GM21825 (cell line): Measurements from ENCODE around the gene CEP85L.
A peak's percentile ranks its signal among the peaks of the same experiment; 100 is the strongest.

Source experiments
- ATAC-seq: cut with Tn5 transposase; IDR thresholded peaks from one replicate; pipeline ENCODE4 v1.9.1; 2021; ENCODE audit warnings: mild to moderate bottlenecking, moderate library complexity; ENCODE audit not compliant: unreplicated experiment

Gene CEP85L

DNA sequence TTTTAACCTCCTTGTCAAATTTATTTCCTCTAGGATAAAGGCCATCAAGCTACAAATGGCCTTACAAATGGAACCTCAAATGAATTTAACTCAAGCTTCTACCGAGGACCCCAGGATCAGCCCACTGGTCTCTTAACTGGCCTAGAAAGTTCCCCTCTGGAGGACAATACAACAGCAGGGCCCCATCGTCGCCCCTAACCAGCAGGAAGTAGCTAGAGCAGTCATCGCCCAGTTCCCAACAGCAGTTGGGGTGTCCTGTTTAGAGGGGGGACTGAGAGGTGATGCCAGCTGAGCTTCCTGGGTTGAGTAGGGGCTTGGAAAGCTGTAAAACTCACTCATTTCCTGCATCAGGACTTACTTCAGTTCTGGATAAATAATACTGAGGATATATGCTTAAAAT lies 25.6 kb downstream of the CEP85L start:
- no peak for ATAC-seq

DNA sequence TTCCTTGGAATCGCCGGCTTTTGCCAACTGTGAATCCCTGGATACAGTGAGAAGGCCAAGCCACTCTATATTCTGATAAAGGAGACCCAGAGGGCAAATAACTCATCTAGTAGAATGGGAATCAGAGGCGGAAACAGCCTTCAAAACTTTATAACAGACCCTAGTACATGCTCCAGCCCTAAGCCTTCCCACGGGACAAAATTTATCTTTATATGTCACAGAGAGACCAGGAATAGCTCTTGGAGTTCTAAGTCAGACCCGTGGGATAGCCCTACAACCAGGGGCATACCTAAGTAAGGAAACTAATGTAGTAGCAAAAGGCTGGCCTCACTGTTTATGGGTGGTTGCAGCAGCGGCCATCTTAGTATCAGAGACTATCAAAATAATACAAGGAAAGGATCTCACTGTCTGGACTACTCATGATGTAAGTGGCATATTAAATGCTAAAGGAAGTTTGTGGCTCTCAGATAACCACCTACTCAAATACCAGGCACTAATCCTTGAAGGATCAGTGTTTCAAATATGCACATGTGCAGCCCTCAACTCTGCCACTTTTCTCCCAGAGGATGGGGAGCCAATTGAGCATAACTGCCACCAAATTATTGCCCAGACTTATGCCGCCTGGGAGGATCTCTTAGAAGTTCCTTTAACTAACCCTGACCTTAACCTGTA lies 29.5 kb downstream of the CEP85L start:
- no peak for ATAC-seq

DNA sequence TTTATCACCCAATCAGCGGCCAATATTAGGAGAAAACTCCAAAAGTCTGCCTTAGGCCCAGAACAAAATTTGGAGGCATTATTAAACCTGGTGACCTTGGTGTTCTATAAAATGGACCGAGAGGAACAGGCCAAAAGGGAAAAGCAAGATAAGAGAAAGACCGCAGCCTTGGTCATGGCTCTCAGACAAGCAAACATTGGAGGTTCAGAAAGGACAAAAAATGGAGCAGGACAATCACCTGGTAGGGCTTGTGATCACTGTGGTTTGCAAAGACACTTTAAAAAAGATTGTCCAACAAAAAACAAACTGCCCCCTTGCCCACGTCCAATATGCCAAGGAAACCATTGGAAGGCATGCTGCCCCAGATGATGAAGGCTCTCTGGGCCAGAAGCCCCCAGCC lies 31.2 kb downstream of the CEP85L start:
- no peak for ATAC-seq

DNA sequence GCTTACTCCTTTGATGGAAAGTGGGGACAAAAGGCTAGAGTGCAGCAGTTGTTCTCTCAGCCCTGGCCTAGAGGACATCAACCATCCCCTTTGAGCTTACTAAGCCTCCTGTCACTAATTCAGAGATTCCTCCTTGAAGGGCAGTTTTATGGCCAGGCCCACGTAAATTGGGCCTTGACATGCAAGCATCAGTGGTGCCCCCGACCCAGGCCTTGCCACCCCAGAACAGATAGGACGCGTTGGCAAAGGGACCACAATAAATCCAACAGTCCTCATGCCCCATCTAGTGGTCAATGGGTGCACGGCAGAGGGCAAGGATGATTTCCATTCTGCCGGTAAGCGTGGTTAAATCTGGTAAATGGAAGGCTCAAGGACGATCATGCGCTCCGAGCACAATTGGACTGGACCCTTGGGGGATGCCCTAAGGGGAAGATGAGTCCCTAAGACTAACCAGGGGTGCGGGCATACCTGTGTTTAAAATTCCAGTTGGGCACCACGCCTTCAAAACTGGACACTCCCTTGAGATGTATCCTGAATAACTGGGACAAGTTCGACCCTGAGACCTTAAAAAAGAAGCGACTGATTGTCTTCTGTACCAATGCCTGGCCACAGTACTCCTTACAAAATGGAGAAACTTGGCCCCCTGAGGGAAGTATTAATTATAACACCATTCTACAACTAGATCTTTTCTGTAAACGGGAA lies 32.6 kb downstream of the CEP85L start:
- peak; percentile 92 for ATAC-seq

DNA sequence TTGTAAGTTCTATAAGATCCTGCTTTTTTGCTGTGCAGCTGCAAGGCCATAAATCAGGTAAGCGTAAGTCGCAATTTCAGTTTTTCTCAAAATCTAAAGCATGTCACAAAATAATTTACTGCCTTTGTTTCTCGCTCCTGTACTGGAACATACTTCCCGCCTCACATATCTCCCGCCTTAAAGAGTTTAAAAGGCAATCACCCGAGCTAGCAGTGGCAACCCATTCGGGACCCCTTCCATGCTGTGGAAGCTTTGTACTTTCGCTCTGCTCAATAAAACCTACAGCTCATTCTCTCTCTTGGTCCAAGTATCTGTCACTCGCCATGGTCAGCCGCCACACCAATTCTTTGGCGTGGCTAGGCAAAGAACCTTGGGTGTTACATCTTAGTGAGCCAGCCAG lies 34.0 kb downstream of the CEP85L start:
- ATAC-seq, result no peak

DNA sequence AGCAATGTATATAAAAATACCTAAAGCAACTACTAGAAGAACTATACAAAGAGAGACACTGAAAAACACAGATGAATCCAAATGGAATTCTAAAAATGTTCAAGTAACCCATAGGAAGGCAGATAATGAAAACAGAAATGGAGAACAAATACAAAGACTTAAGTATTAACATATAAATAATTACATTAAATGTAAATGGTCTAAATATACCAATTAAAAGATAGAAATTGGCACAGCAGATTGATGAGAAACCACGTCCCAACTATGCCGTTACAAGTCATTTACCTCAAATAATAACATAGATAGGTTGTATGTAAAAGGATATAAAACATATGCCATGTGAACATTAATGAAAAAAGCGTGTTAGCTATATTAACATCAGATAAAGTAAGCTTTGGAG lies 40.1 kb downstream of the CEP85L start:
- no peak for ATAC-seq

DNA sequence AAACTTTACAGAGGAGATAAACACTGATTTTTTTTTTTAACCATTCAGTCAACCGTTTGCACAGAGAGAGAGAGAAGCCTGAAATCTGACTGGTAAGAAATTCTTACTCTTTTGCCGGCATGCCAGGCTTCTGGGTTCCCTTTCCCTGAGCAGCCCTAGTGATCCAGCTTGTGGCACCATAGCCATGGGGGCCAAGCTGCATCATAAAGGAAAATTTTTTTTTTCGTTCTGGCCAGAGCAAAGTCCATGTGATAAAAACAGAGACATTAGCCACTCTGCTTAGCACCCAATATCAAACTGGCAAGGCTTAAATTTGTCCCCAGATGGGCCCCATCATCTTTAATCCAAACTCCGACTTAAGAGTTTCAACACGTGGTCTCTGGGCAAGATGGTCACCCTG lies 44.5 kb downstream of the CEP85L start:
- ATAC-seq, result no peak

DNA sequence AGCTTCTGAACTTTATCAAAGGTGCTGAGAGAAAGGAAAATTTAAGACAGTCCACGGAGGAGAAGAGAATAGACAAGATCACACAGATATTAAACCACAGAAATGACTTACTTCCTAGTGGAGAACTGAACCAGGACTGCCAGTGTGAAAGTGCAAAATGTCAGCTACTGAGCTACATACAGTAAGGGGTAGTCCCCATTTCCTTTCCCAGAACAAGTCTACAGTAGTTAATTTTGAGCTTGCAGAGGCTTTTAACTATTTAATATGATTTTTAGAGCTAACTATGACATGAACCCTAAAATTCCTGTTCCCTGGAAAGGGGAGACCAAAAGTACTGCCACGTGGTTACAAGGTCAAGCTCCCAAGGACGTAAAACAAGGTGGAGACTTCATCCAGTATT lies 45.1 kb downstream of the CEP85L start:
- peak; percentile 65 for ATAC-seq

DNA sequence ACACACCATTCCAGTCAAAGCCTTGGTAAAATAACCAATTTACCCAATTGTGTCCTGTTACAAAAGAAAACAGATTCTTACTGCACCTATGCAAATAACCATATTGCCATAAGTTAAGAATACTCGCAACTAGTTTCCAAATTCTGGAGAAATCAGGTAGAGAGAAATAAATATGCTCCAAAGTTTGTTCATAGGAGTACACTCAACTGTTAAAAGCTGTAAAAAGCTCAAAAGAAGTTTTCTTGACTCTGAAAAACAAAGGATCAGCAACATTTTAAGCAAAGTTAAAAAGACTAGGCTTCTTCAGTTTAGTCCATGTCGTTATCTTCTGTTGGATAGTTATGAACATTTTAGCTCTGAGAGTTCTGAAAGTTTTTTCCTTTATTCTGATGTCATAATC lies 48.0 kb downstream of the CEP85L start:
- ATAC-seq, result no peak

DNA sequence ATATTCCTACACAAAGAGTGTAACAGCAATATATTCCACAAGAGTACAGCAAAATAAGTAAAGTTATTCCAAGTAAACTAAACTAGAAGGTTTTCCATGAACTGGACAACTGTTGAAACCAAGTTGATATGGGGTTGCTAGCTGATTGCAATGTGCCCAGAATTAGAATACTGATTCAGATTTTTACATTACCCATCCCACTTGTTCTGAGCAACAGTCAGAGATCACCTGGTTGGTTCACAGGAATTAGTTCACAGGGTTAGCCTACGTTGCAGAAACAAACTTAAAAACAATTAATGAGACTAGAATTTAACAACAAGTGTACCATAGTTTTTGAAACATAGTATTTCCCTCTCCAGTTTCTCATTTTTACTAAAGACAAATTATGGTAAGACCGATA lies 49.1 kb downstream of the CEP85L start:
- no peak for ATAC-seq

DNA sequence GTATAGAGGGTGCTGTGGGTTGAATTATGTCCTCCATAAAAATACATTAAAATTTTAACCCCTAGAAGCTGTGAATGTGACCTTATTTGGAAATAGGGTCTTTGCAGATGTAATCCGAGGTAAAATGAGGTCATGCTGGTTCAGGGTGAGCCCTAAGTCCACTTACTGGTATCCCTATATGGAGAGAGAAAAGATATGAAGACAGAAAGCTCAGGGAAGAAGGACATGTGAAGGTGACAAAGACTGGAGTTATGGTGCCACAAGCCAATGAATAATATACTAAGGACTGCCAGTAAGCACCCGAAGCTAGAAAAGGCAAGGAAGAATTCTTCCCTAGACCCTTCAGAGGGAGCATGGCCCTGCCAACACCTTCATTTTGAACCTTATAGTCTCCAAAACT lies 53.1 kb downstream of the CEP85L start:
- no peak for ATAC-seq

DNA sequence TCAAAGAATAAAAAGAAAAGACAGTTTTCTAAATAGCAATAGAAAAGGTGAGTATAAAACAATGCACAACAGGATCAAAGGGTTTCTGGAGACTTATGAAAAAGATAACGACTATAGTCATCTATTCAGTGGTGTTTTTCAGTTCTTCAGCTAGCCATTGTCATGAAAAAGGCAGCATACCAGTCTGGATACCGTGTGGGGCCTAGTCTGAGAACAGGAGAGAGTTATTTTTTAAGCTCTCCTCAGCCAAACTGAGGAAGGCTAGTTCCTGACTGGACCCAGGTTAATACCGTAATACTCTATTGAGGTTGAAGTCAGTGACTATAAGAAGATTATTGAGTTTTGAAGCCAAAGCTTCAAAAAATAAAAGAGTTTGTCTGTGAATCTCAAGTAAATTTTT lies 53.8 kb downstream of the CEP85L start:
- no peak for ATAC-seq

DNA sequence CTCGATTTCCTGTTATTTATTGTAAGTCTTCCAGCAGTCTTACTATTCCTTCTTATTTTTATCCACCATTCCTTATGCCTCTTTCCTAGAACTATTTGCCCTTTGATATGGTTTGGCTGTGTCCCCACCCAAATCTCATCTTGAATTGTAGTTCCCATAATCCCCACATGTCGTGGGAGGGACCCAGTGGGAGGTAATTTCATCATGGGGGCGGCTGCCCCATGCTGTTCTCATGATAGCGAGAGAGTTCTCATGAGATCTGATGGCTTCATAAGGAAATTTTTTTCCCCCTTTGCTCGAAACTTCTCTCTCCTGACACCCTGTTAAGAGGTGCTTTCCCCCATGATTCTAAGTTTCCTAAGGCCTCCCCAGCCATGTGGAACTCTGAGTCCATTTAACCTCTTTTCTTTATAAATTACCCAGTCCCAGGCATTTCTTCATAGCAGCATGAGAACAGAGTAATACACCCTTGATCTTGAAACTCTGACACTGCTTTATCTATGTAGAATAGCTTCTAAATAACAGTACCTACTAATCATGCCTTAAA lies 54.5 kb downstream of the CEP85L start:
- no peak for ATAC-seq

DNA sequence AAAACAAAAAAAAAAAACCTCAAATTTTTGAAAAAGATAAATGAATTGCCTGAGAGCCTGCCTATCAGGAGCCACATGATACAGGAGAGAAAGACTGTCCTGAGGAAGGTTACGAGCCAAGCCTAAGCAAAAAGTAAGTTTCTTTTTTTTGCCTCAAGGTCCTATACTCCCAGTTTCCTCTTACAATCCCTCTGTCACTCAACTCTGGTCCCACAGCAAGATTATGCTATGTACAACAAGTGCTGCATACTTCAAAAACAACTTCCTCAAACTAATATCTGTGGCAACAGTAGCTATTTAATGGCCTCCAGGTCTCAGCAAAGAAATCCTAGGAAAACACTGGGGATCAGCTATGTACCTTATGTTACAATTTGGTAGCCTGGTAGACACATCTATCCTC lies 56.5 kb downstream of the CEP85L start:
- no peak for ATAC-seq

DNA sequence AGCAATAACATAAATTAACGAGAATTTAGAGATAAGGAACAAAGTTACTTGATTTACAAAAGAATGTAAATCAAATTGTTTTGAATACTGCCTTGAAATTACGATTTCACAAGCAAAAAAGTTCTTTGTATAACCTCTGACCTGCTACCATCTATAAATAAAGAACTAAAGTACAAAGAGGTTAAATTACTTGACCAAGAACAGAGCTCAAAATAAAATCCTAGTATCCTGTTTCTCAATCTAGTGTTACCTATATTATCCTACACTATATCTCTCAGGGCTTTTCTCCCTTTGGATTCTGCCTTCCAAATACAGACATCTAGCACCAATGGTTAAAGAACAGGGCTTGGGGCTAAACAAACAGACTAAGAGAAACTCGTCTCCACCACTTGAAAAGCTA lies 59.5 kb downstream of the CEP85L start:
- no peak for ATAC-seq

DNA sequence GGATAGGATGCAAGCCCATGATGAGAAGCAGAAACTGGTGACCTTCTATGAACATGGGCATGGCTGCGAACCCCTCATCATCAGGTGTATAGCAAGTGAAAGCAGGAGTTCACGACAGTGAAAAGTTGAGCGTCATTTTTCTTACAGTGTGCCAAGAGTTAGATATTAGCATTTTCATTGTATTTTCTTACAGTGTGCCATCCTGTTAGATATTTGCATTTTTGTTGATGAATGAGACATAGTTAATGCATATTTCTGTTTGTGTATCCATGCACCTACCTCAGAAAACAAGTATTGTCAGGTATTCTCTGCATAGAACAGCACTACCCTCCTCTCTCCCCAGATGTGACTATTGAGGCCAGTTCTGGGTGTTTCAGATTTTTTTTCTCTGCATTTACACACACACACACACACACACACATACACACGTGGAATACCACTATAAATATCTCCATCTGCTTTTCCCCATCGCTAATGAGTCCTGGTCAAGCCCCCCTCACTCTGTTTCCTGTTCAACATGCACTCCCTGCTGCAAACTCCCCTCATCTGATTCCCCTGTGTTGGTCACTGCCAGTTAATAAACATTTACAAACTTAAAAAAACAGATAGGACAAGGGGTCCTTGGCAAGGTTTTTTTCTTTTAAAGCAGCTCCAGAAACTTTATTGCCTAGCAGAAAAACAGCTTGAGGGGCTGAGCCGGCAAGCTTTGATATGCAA lies 61.6 kb downstream of the CEP85L start:
- no peak for ATAC-seq

DNA sequence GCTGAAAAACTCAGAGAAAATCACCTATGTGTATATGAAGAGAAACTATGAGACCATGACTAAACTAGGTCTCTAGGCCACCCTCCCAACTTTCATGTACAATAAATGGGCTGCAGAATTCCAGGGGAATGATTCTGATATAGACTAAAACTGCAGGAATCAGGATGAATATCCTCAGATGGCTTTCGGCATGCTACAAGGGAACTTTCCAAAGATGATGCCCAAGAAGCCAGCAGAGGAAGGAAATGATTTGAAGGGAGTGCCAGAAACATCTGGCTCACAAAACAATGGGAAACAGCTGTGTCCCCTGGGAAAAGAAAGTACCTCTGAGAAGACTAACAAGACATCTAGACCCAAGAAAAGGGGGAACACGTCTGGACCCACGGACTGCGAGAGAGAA lies 62.2 kb downstream of the CEP85L start:
- ATAC-seq, result no peak

DNA sequence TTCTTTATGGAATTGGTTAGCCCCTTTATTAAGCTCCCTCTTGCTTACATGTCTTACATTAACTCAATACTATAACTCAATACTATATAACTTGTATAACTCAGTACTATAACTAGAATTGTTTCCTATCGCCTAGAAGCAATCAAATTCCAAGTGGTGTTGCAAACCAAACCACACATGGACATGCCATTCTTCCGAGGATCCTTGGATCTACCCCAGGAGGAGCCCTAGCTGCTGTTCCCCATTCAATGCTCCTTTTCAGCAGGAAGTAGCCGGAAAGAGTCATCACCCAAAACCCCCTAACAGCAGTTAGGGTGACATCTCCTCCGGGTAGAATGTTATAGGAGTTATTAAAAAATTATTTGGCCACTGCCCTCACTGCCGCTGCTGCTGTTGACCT lies 62.8 kb downstream of the CEP85L start:
- ATAC-seq, result no peak

DNA sequence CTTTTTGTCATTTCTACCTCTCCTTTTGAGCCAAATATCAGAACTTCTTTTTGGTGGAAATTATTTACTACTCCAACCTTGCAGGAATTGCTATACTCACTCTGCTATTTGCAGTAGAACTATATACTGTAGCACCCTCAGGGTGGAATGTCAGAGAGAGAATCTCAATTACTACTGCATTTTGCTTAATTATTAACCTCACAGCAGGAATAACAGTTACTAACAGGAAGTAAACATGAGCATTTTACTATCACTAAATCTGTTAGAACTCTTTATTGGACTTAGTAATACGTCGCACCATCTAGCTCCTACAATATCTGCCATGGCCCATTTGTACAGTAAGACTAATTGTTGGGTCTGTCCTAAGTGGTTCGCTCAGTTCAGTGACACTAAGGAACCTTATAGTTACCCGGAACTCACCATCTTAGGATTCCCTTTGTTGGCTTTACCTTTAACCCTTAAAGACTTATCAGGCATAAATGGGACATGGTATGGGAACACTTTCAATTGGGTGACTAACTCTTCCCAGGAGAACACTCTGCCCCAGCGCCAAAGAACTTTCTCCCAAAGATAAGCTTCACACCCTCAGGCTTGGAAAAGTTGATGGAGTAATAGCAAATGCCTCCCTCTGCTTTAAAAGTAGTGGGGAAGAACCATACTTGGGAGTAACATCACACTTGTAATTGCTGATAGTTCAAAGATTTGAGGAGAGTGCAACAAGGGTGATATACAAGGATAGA lies 64.5 kb downstream of the CEP85L start:
- no peak for ATAC-seq

DNA sequence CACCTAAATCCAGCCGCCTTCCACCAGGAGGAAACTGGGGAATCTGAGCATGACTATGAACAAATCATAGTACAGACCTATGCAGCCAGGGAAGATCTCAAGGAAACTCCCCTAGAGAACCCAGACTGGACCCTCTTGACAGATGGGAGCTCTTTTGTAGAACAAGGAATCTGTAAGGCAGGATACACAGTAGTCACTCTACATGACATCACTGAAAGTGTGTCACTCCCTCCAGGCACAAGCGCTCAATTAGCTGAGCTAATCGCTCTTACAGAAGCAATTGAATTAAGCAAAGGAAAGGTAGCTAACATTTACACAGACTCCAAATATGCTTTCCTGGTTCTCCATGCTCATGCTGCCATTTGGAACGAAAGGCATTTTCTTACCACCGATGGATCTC lies 66.5 kb downstream of the CEP85L start:
- ATAC-seq, result no peak

DNA sequence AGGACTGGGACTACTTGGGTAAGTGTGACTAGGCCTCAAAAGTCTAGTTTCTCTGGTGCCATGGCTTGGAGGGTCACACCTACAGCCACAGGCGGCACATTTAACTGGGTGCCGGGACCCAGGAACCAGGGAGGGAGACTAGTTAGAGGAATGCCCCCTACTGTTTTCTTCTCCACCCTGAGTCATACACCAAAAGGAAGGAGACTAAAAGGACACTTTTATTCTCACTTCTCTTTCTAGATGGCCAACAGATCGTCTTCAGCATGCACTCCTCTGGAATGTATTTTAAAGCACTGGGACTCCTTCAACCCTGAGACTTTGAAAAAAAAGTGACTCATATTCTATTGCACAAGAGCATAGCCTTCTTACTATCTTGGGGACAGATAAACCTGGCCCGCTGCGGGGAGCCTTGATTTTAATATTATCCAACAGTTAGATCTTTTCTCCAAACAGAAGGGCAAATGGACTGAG lies 69.9 kb downstream of the CEP85L start:
- no peak for ATAC-seq
